HG03432 (cell line): ENCODE data around the gene DDX11.
A peak's percentile ranks its signal among the peaks of the same experiment; 100 is the strongest.
"Not testable (repeated sequence)": the region's sequence is repeated elsewhere in the genome, so short reads cannot be mapped to it uniquely, and the experiment has no call there.

Experiments used
- ATAC-seq: cut with Tn5 transposase; IDR thresholded peaks from one replicate; pipeline ENCODE4 v1.9.1; 2021; ENCODE audit warnings: mild to moderate bottlenecking, moderate library complexity; ENCODE audit not compliant: unreplicated experiment

The DDX11 gene

DNA sequence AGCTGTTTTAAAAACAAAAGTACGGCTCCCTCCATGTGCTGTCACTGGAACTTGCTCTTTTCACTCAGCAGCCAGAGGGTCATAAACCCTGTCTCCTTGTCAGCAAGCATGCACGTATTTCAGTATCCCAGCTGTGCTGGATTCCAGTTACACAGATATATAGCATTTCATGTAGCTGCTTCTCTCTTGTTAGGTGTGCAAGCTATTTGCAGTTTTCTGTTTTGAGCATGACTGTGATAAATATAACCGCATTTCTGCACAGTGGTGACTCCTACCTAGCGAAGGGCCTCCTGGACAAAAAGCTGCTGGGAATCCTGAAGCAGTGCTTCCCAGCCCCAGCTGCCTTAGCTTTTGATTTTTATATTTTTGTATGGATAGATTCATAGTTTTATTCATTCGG is 24.7 kb downstream of the DDX11 start:
- not testable (repeated sequence) for ATAC-seq

DNA sequence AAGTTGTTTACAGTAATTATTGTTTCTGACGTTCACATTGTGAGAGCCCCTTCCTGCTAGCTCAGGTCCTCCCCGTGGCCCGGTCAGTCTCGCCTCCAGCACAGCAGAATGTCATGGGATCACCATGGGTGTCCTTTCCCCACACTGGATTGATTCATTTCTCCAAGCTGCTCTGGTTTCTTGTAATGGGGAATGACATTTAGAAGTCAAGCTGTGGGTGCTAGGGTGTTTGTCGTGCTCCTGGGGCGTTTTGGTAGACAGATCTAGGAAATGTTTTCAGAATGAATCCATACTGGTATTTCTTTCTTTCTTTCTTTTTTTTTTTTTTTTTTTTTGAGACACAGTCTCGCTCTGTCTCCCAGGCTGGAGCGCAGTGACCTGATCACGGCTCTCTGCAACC is 25.1 kb downstream of the DDX11 start:
- ATAC-seq: not testable (repeated sequence)

DNA sequence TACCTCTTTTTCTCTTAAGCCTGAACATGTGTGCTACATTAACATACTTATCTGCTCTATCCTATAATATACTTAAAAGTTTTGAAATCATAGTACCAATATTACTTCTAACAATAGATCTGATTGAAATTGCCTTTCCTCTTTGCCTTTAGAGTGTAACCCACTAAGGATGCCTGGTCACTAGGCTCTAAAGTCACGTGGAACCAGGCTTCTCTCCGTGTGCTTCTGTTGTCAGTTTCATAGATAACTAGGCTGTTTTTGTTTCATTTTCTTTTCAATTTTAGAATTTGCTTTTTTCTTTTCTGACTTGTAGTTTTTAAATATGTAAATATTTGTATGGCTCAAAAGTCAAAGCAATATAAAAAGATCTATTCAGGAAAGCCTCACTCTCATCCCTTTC is 25.8 kb downstream of the DDX11 start:
- peak; percentile 53 for ATAC-seq

DNA sequence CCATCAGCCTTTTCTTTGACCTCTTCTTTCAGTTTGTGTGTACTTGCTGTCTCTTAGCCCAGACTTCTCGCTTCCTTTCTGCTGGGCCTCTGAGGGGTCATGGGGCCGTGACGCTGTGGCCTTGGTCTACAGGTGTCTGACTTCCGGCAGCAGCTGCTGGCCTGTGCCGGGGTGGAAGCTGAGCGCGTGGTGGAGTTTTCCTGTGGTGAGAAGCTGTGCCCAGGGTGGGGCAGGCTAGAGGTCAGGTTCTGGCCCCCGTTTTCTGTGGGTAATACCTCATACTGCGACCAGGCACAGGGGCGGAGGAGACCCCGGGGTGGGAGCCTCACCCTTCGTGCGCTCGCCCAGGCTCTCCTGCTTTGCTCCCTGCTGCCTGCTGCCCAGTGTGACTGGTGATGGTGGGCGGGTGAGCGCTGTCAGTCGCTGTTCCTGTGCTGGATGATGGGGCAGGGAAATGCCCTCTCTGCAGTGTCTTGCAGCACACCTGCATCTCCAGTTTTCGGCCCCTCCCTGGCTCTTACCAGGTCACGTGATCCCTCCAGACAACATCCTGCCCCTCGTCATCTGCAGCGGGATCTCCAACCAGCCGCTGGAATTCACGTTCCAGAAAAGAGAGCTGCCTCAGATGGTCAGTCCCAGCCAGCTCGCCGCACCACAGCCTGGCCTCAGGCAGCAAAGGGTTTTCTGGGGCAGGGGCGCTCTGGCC is 27.0 kb downstream of the DDX11 start:
- not testable (repeated sequence) for ATAC-seq

DNA sequence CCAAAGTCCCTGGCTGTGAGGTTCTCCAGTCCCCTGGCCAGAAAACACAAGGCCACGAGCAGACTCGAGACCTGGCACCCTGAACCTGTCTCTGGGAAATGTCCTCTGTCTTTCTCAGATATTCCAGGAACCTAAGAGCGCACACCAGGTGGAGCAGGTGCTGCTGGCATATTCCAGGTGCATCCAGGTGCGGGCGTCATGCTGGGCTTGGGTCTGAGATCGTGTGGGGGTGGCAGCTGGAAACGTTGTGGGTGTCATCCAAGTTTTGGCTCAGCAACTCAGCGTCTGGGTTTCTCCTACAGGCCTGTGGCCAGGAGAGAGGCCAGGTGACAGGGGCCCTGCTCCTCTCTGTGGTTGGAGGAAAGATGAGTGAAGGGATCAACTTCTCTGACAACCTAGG is 28.5 kb downstream of the DDX11 start:
- ATAC-seq: not testable (repeated sequence)

DNA sequence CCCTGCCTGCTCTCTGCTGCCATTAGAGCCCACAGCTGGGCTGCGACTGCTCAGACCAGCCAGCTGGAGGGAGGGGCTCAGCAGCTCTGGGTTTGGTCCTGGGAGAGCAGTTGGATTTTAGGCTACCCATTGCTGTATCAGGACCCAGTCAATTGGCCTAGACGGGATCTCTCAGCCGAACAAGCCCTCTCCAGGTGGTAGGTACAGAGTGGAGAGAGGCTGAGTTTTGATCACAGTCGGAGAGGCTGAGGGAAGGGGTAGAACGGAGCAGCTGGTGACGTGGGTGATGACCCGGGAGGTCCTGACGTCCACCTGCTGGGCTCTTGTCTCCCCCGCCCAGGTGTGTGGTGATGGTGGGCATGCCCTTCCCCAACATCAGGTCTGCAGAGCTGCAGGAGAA is 28.9 kb downstream of the DDX11 start:
- ATAC-seq: not testable (repeated sequence)

DNA sequence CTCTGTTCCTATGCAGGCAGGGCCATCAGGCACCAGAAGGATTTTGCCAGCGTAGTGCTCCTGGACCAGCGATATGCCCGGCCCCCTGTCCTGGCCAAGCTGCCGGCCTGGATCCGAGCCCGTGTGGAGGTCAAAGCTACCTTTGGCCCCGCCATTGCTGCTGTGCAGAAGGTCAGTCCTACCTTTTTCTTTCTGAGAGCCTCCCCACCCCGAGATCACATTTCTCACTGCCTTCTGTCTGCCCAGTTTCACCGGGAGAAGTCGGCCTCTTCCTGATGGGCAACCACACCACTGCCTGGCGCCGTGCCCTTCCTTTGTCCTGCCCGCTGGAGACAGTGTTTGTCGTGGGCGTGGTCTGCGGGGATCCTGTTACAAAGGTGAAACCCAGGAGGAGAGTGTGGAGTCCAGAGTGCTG is 29.9 kb downstream of the DDX11 start:
- not testable (repeated sequence) for ATAC-seq

DNA sequence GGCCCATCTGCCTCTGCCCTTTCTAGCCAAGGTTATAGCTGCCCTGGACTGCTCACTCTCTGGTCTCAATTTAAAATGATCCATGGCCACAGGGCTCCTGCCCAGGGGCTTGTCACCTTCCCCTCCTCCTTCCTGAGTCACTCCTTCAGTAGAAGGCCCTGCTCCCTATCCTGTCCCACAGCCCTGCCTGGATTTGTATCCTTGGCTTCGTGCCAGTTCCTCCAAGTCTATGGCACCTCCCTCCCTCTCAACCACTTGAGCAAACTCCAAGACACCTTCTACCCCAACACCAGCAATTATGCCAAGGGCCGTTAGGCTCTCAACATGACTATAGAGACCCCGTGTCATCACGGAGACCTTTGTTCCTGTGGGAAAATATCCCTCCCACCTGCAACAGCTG is 30.6 kb downstream of the DDX11 start:
- ATAC-seq: not testable (repeated sequence)

DNA sequence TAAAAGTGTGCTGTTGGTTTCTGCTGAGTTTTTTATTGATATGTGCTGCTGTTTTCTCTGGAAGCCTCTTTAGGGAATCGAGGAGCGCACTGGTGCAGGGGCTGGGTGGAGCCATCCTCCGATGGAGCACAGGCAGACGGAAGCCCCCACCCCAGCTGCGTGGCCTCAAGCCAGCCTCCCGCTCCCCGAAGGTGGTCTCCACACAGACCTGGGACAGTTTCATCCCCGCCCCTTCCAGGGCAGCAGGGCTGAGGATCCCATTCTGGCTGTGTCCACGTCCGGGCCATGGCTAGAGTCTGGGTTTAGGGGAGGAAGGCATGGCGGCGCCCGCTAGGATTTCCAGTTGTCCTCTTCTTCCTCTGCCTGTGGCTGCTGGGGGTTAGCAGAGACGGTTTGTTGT is 31.1 kb downstream of the DDX11 start:
- not testable (repeated sequence) for ATAC-seq

DNA sequence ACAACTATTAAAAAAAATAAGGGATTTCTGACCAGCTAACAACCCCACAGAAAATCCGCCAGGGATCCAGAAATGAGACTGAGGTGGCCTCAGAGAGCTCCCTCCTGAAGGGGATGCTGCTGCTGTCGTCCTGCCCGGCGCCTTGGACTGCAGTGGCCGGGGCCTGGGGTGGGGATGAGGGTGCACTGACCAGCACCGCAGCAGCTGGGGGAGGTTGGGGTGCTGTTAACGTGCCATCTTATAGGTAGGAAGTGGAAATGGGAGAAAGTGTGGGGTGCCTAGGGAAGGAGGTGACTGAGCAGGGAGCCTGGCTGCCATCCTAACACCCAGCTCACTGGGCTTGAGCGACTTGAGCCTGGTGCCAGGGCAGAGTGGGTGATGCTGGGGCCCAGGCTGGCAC is 32.0 kb downstream of the DDX11 start:
- ATAC-seq: no peak

DNA sequence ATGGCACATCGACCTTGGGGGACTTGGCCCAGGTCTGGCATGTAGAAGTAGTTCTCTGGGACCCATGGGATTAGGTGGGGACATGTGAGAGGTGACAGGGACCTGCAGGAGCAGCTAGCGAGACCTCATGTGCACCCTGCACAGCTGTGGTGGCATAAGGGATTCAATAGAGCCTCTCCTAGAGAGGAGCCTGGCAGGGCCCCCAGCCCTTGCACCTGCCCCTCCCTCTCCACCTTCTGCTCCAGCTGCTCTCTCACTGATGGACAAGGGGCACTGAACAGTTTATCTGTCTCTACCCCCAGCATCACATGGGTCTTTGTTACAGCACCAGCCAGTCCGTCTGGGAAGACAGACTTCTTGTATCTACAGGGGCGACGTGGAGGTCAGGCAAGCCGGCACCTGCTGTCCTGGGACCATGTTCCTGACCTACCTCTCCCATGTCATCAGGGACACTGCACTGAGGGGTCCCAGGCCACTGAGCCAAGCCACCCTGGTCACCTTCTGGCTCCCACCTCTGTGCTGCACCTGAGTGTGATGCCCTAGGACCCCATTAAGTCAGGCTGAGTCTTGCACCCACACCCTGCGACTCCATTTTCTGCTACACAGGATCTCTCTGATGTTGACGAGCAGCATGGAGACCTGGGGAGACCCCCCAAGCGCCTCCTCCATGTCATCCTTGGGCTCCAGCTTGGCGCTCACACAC is 32.6 kb downstream of the DDX11 start:
- no peak for ATAC-seq

DNA sequence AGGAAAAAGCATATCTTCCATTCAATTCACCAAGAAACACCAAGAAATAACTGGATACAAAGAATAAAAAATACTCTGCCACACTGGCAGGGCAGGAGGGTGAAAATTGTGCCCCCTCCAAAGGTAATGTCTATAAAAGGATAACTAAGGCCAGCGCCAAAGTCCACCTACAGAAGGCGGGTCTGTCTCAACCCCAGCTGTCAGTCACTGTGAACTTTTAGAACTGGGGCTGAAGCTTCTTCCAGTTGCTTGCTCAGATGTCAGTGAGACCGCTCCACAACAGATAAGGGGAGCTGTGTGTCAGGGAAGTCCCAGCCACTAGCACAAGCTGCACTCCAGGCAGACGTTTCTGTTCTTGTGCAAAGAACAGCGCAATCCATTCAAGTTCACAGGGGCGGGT is 36.1 kb downstream of the DDX11 start:
- ATAC-seq: not testable (repeated sequence)

DNA sequence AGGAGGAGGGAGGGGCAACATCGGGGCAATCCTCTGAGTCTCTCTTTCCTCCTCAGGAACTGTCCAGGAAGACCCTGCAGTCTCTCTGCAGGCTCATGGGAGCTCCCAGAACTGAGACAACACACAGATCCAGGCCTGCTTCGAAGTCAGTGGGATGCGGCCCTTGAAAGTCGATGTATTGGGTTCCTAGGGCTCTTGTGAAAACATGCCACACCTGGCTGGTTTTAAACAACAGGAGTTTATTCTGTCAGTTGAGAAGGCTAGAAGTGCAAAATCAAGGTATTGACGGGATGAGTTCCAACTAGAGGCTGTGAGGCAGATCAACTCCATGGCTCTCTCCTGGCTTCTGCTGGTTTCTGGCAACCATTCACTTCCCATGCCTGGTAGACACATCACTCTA is 36.6 kb downstream of the DDX11 start:
- ATAC-seq: not testable (repeated sequence)

DNA sequence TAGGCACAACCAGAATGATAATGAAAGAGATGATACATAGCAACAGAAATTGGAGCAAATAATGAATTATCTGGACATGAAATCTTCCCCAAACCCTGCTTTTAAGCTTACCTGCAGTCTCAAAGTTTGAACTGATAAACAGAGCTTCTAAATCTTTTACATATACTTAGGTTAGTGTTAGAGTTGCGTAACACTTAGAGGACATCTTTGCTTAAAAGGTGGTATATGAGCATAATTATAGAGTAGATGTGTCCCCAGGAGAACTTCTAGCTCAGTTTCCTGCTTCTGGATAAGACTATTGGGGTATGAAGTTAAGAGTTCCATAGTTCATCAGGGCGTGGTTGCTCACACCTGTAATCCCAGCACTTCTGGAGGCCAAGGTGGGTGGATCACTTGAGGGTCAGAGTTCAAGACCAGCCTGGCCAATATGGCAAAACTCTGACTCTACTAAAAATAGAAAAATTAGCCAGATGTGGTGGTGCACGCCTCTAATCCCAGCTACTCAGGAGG is 41.5 kb downstream of the DDX11 start:
- not testable (repeated sequence) for ATAC-seq

DNA sequence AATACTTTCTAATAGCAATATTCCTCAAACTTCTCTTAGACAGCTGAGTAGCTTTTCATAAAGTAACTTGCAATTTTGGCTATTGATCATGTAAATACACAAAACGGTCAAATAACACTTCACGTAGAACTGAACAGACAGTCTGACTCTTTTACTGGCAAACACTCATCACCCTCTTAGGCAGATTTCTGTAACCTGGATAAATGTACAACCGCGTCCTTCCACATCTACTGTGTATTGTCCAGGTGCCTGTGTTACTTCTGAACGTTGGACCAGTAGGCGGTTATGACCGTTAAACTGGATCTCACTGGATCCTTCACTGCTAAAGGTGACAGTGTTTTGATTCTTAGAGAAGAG is 43.2 kb downstream of the DDX11 start:
- peak; percentile 7 for ATAC-seq

DNA sequence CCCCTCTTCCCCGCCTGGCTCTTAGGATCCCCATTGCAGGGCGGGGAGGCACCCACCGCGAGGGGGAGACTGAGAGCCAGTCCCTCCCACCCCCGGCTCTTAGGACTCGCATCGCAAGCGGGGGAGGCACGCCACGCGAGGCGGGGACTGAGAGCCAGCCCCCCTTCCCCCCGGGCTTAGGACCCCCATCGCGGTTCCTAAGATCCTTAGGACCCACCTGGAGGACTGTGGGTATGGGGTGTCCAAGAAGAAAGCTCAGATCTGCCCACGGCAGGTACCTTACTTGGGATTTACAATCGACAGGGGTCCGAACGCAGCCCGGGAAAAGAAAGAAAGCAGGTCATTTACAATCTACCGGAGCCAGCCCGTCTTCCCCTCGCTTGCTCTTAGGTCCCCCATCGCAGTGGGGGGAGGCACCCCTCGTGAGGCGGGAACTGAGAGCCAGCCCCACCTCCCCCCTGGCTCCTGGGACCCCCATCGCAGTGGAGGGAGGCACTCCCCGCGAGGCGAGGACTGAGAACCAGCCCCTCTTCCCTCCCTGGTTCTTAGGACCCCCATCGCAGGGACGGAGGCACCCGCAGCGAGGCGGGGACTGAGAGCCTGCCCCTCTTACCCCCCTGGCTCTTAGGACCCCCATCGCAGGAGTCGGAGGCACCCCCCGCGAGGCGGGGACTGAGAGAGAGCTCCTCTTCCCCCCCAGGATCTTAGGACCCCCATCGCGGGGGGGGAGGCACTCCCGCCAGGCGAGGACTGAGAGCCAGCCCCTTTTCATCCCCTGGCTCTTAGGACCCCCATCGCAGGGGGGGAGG is 43.7 kb downstream of the DDX11 start:
- ATAC-seq: peak; percentile 84

DNA sequence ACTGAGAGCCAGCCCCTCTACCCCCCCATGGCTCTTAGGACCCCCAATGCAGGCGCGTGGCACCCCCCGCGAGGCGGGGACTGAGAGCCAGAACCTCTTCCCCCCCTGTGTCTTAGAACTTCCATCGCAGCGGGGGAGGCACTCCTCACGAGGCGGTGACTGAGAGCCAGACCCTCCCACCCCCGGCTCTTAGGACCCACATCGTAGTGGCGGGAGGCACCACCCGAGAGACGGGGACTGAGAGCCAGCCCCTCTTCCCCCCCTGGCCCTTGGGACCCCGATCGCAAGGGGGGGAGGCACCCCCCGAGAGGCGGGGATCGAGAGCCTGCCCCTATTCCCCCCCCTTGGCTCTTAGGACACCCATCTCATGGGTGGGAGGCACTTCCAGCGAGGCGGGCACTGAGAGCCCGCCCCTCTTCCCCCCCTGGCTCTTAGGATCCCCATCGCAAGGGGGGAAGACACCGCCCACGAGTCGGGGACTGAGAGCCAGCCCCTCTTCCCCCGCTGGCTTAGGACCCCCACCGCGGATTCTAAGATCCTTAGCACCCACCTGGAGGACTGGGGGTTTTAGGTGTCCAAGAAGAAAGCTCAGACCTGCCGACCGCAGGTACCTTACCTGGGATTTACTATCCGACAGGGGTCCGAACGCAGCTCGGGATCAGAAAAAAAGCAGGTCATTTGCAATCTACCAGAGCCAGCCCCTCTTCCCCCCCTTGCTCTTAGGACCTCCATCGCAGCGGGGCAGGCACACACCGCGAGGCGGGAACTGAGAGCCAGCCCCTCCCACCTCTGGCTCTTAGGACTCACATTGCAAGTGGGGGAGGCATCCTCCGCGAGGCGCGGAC is 44.9 kb downstream of the DDX11 start:
- ATAC-seq: peak; percentile 50

DNA sequence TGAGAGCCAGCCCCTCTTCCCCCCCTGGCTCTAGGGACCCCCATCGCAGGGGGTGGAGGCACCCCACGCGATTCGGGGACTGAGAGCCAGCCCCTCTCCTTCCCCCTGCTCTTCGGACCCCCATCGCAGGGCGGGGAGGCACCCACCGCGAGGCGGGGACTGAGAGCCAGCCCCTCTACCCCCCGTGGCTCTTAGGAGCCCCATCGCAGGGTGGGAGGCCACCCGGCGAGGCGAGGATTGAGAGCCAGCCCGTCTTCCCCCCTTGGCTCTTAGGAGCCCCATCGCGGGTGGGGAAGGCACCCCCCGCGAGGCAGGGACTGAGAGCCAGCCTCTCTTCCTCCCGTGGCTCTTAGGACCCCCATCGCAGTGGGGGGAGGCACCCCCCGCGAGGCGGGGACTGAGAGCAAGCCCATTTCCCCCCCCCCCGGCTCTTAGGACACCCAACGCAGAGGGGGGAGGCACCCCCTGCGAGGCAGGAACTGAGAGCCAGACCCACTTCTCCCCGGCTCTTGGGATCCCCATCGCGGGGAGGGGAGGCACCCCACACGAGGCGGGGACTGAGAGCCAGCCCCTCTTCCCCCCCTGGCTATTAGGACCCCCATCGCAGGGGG is 45.6 kb downstream of the DDX11 start:
- no peak for ATAC-seq

DNA sequence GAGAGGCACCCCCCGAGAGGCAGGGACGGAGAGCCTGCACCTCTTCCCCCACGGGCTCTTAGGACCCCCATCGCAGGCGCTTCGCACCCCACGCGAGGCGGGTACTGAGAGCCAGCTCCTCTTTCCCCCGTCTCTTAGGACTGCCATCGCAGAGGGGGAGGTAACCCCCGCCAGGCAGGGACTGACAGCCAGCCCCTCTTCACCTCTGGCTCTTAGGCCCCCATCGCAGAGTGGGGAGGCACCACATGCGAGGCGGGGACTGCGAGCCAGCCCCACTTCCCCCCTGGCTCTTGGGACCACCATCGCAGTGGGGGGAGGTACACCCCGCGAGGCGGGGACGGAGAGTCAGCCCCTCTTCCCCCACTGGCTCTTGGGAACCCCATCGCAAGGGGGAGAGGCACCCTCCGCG is 46.1 kb downstream of the DDX11 start:
- ATAC-seq: no peak

DNA sequence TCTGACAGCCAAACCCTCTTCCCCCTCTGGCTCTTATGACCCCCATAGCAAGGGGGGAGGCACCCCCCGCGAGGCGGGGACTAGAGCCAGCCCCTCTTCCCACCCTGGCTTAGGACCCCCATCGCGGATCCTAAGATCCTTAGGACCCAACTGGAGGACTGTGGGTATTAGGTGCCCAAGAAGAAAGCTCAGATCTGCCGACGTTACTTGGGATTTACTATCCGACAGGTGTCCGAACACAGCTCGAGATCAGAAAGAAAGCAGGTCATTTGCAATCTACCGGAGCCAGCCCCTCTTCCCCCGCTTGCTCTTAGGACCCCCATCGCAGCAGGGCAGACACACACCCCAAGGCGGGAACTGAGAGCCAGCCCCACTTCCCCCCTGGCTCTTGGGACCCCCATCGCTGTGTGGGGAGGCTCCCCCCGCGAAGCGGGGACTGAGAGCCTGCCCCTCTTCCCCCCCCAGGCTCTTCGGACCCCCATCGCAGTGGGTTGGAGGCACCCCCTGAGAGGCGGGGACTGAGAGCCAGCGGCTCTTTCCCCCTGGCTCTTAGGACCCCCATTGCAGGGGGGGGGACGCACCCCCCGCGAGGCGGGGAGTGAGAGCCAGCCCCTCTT is 46.8 kb downstream of the DDX11 start:
- no peak for ATAC-seq
